A673 (cell line): ENCODE results near the gene BORCS6. TPM values are rescaled to one million over a fixed set of nuclear protein-coding genes. Genes with fewer than 3 reads are reported as not detected.

ENCODE experiments used
- BruUV-seq: library from RNA; stranded (reverse); fragments of 400-500 nt; replicated peaks from 2 replicates; lab custom pipeline; 2021; lab: Mats Ljungman, UMichigan
- CTCF ChIA-PET: fragments of 300-600 bp; sonication (Branson Sonifier 250); formaldehyde crosslinking; loops from one replicate; lab custom pipeline; 2022; ENCODE audit warnings: antibody characterized with exemption; lab: Charles Lee
- POLR2A ChIA-PET: fragments of 300-600 bp; sonication (Branson Sonifier 250); formaldehyde crosslinking; loops from one replicate; lab custom pipeline; 2022; ENCODE audit warnings: antibody characterized with exemption; ENCODE audit not compliant: low non-redundant PET; lab: Charles Lee
- DNase-seq: peaks from one replicate; pipeline ENCODE4 v3.0.0-alpha.2; 2015; ENCODE audit warnings: low spot score
- H3K27ac ChIP-seq: fragments of 200-600 bp; sonication (generic); 2 replicates; pipeline ENCODE4 v1.5.1; 2016; ENCODE audit warnings: mixed run types, low read depth, mild to moderate bottlenecking, mixed read lengths, antibody characterized with exemption, low read length; ENCODE audit not compliant: poor library complexity, severe bottlenecking
- H3K27me3 ChIP-seq: fragments of 200-600 bp; sonication (generic); replicated peaks from 2 replicates; pipeline ENCODE4 v1.6.1; 2017; ENCODE audit warnings: mixed run types, low read depth, mild to moderate bottlenecking, mixed read lengths, antibody characterized with exemption, low read length; ENCODE audit not compliant: insufficient read depth, poor library complexity
- H3K36me3 ChIP-seq: fragments of 200-600 bp; sonication (generic); 2 replicates; pipeline ENCODE4 v1.6.1; 2016; ENCODE audit warnings: mixed run types, mild to moderate bottlenecking, mixed read lengths, antibody characterized with exemption, low read length; ENCODE audit not compliant: insufficient read depth, poor library complexity, severe bottlenecking
- H3K4me1 ChIP-seq: fragments of 200-600 bp; sonication (generic); 2 replicates; pipeline ENCODE4 v1.6.1; 2017; ENCODE audit warnings: mixed run types, mild to moderate bottlenecking, mixed read lengths, antibody characterized with exemption, low read length; ENCODE audit not compliant: insufficient read depth, poor library complexity, severe bottlenecking
- H3K4me3 ChIP-seq: fragments of 200-600 bp; sonication (generic); 2 replicates; pipeline ENCODE4 v1.5.1; 2016; ENCODE audit warnings: low read depth, mixed run types, mild to moderate bottlenecking, mixed read lengths, low read length; ENCODE audit not compliant: poor library complexity, severe bottlenecking
- H3K9me3 ChIP-seq: fragments of 200-600 bp; sonication (generic); 2 replicates; pipeline ENCODE4 v1.6.1; 2016; ENCODE audit warnings: mixed run types, low read depth, mild to moderate bottlenecking, mixed read lengths, antibody characterized with exemption, low read length; ENCODE audit not compliant: poor library complexity, severe bottlenecking
- CTCF ChIP-seq: fragments of 300-800, 200-600 bp; sonication (generic); conservative IDR thresholded peaks from 2 replicates; pipeline ENCODE4 v1.5.1; 2017; ENCODE audit warnings: low read depth, mild to moderate bottlenecking, antibody characterized with exemption, low read length, moderate library complexity, mixed read lengths
- EZH2 ChIP-seq: fragments of 200-600 bp; sonication (generic); IDR thresholded peaks from 2 replicates; pipeline ENCODE4 v1.6.1; 2017; ENCODE audit warnings: borderline replicate concordance, low read depth, mild to moderate bottlenecking, mixed read lengths, antibody characterized with exemption, low read length; ENCODE audit not compliant: poor library complexity, severe bottlenecking
- intact Hi-C: fragments of 100-400 bp; cut with micrococcal nuclease; formaldehyde crosslinking; loops from one replicate; pipeline ENCODE4 v1.10.0; 2022; ENCODE audit not compliant: unreplicated experiment
- total RNA-seq: library from RNA; stranded (reverse); gene quantifications from 2 replicates; pipeline ENCODE4 v1.2.3, GENCODE V29; 2021

Gene BORCS6
- total RNA-seq, 1 experiment from 2014 or later = 3.7 TPM

GRCh38 chr17:8186787-8187516 lies 3.0 kb downstream of the BORCS6 start:
- H3K27ac ChIP-seq = peak overlapping the region; percentile 85
- H3K36me3 ChIP-seq = no peaks in the 10 kb centered on the region
- H3K9me3 ChIP-seq = no peaks in the 10 kb centered on the region
- no peaks in the 10 kb centered on the region for H3K27me3 ChIP-seq
- peaks cover 21% of the 10 kb centered on the region for H3K4me1 ChIP-seq
- intact Hi-C loops = loop anchor here (1.0 to 2.0 kb wide), 5 partner anchors 23 to 68 kb away; partner anchors contain the start of gene AURKB
- ChIA-PET CTCF (no interaction called here), POLR2A (interaction anchor here (0.6 kb wide), 2 partner anchors 217 to 242 kb away, joined by 3 to 12 read pairs; no protein-coding TSS in a partner anchor)
- no TSS peak for BruUV-seq
- H3K4me3 ChIP-seq = peak overlapping the region; percentile 82
- TF ChIP-seq EZH2 (no peak), CTCF (peak; percentile 49)
- peak; percentile 98 for DNase-seq

- H3K27me3 ChIP-seq = no peaks in the 10 kb centered on the region
- H3K4me1 ChIP-seq = peaks cover 16% of the 10 kb centered on the region
- ChIA-PET CTCF (no interaction called here), POLR2A (interaction anchor here (0.6 kb wide), 1 partner anchor 241 kb away, joined by 3 read pairs; no protein-coding TSS in a partner anchor)
- TF ChIP-seq EZH2 = no peak
- no peak for TF ChIP-seq CTCF
- BruUV-seq = no TSS peak
- H3K36me3 ChIP-seq = no peaks in the 10 kb centered on the region
- H3K4me3 ChIP-seq = peak overlapping the region; percentile 82
- H3K9me3 ChIP-seq = no peaks in the 10 kb centered on the region
- intact Hi-C loops = loop anchor here (2.0 kb wide), 1 partner anchor 48 kb away; no protein-coding TSS in a partner anchor
- DNase-seq = no peak
- H3K27ac ChIP-seq = peak overlapping the region; percentile 85
These were observed 3.6 kb downstream of the BORCS6 start for GRCh38 chr17:8186446-8186786.

GRCh38 chr17:8185582-8186445 lies 4.2 kb downstream of the BORCS6 start:
- ChIA-PET POLR2A (interaction anchor here (0.6 kb wide), 1 partner anchor 240 kb away, joined by 3 read pairs; no protein-coding TSS in a partner anchor), CTCF (no interaction called here)
- BruUV-seq = no TSS peak
- Histone ChIP-seq H3K27me3 (no peaks in the 10 kb centered on the region), H3K4me1 (peaks cover 15% of the 10 kb centered on the region), H3K9me3 (no peaks in the 10 kb centered on the region), H3K27ac (peak overlapping the region; percentile 85), H3K4me3 (peak overlapping the region; percentile 82), H3K36me3 (no peaks in the 10 kb centered on the region)
- TF ChIP-seq EZH2 (no peak), CTCF (no peak)
- peak; percentile 85 for DNase-seq
- intact Hi-C loops = loop anchor here (2.0 kb wide), 1 partner anchor 47 kb away; no protein-coding TSS in a partner anchor
